Suprapubic skin (tissue), 4 donors: ENCODE data around the gene NXNL1. TPM values are rescaled to one million over a fixed set of nuclear protein-coding genes. Genes with fewer than 3 reads are reported as not detected.

Source experiments
- DNase-seq, 2 donors: peaks; one replicate each; pipeline ENCODE4 v3.0.0-alpha.2; 2019; ENCODE audit warnings: low spot score in 2 of 2
- H3K27ac ChIP-seq: fragments of 200-600 bp; sonication (generic); one replicate; pipeline ENCODE4 v1.5.1; 2019
- H3K27me3 ChIP-seq: fragments of 200-600 bp; sonication (generic); one replicate; pipeline ENCODE4 v1.5.1; 2019
- H3K36me3 ChIP-seq: fragments of 200-600 bp; sonication (generic); one replicate; pipeline ENCODE4 v1.5.1; 2019
- H3K4me1 ChIP-seq: fragments of 200-600 bp; sonication (generic); one replicate; pipeline ENCODE4 v1.5.1; 2019
- H3K4me3 ChIP-seq: fragments of 200-600 bp; sonication (generic); one replicate; pipeline ENCODE4 v1.5.1; 2019; ENCODE audit warnings: mild to moderate bottlenecking
- H3K9me3 ChIP-seq: fragments of 200-600 bp; sonication (generic); one replicate; pipeline ENCODE4 v1.5.1; 2019
- EP300 ChIP-seq: sonication (generic); formaldehyde crosslinking; IDR thresholded peaks from one replicate; pipeline ENCODE4 v1.6.1; 2017; ENCODE audit warnings: antibody characterized with exemption
- POLR2A ChIP-seq, 2 donors: fragments of 450-650 bp; IDR thresholded peaks; one replicate each; pipeline ENCODE4 v1.6.1; 2017; ENCODE audit warnings: antibody characterized with exemption in 2 of 2, mild to moderate bottlenecking in 2 of 2, moderate library complexity in 2 of 2
- POLR2AphosphoS5 ChIP-seq, 3 donors: sonication (generic); formaldehyde crosslinking; IDR thresholded peaks; one replicate each; pipeline ENCODE4 v1.6.1; 2017; ENCODE audit warnings: antibody characterized with exemption in 3 of 3
- WGBS: methylation state at CpG from one replicate; pipeline ENCODE4 v1.1.5; 2018; 5-methylcytosine and 5-hydroxymethylcytosine counted together
- total RNA-seq, 4 donors: library from RNA; depleted of rRNA; stranded (reverse); fragments of >200 nt; gene quantifications; one replicate each; pipeline ENCODE4 v1.1.0, GENCODE V29; 2016
- TF ChIP-seq, protein P1 (sequence below), 2 donors: fragments of 200-600 bp in 1 of 2; fragments of 450-650 bp in 1 of 2; sonication (generic) in 1 of 2; IDR thresholded peaks; one replicate each; pipeline ENCODE4 v1.5.1; 2016 to 2019; ENCODE audit warnings: antibody characterized with exemption in 2 of 2, mild to moderate bottlenecking in 1 of 2, moderate library complexity in 1 of 2

The NXNL1 gene
- total RNA-seq, 4 donors from 2014 or later = not detected

DNA sequence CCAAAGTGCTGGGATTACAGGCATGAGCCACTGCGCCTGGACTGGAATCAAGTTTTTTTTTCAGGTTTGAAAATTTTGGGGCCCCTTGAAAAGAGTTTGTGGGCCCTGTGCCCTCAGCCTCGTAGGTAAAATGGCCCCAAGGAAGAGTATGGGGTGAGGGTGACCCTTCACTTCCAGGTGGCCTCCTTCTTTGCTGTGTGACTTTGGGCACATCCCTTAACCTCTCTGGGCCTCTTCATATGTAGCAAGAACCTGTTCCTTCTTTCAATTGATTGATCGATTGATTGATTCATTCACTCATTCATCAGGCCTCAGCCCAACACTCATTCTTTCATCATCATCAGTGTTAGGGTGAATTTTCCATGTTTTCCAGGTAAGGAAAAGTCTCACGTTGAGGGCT is 8.9 kb downstream of the NXNL1 start:
- H3K36me3 ChIP-seq = no peaks in the 10 kb centered on the region
- peaks cover 30% of the 10 kb centered on the region for H3K4me1 ChIP-seq
- no peak for DNase-seq
- no peak overlapping the region for H3K4me3 ChIP-seq
- 80% methylated on average over 4 of the region's 4 CpGs for WGBS
- H3K9me3 ChIP-seq = no peaks in the 10 kb centered on the region
- H3K27me3 ChIP-seq = peaks cover 37% of the 10 kb centered on the region
- no peak overlapping the region for H3K27ac ChIP-seq
- TF ChIP-seq EP300 (no peak), POLR2AphosphoS5 (IDR thresholded peaks at IDR 0.05) (no peak), POLR2A (IDR thresholded peaks at IDR 0.05) (no peak)
- TF ChIP-seq, protein P1, sequence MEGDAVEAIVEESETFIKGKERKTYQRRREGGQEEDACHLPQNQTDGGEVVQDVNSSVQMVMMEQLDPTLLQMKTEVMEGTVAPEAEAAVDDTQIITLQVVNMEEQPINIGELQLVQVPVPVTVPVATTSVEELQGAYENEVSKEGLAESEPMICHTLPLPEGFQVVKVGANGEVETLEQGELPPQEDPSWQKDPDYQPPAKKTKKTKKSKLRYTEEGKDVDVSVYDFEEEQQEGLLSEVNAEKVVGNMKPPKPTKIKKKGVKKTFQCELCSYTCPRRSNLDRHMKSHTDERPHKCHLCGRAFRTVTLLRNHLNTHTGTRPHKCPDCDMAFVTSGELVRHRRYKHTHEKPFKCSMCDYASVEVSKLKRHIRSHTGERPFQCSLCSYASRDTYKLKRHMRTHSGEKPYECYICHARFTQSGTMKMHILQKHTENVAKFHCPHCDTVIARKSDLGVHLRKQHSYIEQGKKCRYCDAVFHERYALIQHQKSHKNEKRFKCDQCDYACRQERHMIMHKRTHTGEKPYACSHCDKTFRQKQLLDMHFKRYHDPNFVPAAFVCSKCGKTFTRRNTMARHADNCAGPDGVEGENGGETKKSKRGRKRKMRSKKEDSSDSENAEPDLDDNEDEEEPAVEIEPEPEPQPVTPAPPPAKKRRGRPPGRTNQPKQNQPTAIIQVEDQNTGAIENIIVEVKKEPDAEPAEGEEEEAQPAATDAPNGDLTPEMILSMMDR (IDR thresholded peaks at IDR 0.05) = no peak

DNA sequence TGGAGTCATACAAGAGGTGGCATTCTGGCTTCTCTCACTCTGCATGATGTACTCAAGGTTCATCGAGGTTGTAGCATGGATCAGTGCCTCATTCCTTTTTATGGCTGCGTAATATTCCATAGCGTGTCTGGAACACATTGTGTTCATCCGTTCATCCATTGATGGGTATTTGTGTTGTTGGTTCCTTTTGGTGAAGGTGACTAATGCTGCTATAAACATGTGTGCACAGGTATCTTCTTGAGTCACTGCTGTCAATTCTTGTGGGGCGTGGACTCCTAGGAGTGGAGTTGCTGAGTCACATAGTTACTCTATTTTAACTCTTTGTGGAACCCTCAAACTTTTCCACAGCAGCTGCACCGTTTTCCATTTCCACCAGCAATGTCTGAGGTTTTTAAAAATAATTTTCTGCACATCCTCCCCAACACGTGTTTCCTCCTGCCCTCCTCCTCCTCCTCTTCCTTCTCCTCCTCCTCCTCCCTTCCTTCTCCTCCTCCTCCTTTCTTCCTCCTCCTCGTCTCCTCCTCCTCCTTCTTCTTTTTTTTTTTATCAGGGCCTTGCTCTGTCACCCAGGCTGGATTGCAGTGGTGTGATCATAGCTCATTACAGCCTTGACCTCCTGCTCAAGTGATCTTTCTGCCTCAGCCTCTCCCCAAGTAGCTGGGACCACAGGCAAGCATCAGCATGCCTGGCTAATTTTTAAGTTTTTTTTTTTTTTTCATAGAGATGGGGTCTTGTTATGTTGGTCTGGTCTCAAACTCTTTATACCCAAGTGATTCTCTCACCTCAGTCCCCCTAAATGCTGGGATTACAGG is 10.3 kb downstream of the NXNL1 start:
- Histone ChIP-seq H3K4me3 (no peak overlapping the region), H3K36me3 (no peaks in the 10 kb centered on the region), H3K27ac (no peak overlapping the region), H3K4me1 (peaks cover 26% of the 10 kb centered on the region), H3K9me3 (no peaks in the 10 kb centered on the region), H3K27me3 (peaks cover 23% of the 10 kb centered on the region)
- peak in 1 of 3 donors; percentile 32 for TF ChIP-seq POLR2AphosphoS5 (IDR thresholded peaks at IDR 0.05)
- TF ChIP-seq, protein P1 (IDR thresholded peaks at IDR 0.05) = no peak
- TF ChIP-seq POLR2A (IDR thresholded peaks at IDR 0.05) = no peak
- TF ChIP-seq EP300 = no peak
- WGBS = 43% methylated on average over 8 of the region's 8 CpGs
- no peak for DNase-seq

DNA sequence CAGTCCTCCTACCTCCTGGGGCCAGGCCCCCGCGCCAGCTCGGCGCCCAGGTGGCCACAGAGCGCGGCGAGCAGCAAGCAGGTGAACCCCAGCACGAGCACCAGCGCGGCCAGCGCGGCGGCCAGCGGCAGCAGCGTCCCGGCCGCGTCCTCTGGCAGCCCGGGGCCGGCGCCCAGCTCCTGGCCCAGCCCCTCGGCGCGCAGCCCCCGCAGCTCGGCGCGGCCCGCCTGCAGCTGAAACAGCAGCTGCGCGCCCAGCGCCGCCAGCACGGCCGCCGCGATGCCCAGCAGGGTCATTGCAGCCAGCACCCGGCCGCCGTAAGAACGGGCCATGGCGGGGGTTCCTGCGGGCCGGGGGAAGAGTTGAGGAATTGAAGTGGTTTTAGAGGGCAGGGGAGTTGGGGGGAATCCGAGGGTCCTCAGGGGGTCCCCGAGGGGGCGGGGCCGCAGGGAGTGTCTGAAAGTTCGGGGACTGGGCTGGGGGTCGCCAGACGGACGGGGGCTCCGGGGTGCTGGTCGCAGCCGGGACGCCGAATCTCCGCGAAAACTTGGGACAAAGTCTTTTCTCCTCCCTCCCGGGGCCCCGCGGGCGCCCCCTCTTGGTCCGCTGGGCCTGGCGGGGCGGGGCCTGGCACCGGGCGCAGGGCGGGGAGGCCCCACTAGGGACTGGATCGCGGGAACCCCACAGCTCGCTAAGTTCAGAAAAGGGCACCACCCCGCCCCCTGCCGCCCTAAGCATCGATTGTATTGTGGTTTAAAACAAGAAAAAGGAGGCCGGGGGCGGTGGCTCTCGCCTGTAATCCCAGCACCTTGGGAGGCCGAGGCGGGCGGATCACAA is 12.4 kb downstream of the NXNL1 start, which contains the start of gene TMEM221:
Gene TMEM221 (minus strand): TSS at position 538 of the 837 bp plus-strand sequence. CDS start 206 bp downstream, at position 332.
- H3K27ac ChIP-seq = no peak within 1 kb of the TSS
- peaks cover 3% of the 10 kb centered on the region for H3K27me3 ChIP-seq
- WGBS = 4% methylated on average over 25 of the region's 81 CpGs
- H3K4me1 ChIP-seq = peaks cover 15% of the 10 kb centered on the region
- H3K9me3 ChIP-seq = no peaks in the 10 kb centered on the region
- no peak for TF ChIP-seq POLR2A (IDR thresholded peaks at IDR 0.05)
- TF ChIP-seq, protein P1 (IDR thresholded peaks at IDR 0.05) = peak in 1 of 2 donors; percentile 65
- peak within 1 kb of the TSS; percentile 51 for H3K4me3 ChIP-seq
- no peaks in the 10 kb centered on the region for H3K36me3 ChIP-seq
- DNase-seq = no peak

DNA sequence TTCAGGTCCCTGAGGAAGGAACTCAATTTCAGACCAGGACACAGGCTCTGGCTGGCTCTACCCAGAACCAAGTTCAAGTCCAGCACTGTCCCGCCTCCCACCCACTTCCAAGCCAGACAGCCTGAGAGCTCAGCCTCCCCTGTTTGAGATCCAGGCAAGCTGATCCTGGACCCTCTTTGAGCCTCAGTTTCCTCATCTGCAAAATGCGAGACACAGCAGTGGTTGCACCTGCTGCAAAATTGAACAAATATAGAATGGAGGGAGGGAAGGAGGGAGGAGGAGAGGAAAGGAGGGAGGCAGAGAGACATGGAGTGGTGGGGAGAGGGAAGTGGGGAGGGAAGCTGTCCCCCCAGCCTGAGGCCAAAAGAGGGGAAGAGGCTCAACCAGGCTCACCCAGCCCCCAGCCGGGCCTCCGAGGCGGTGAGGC is 13.0 kb downstream of the NXNL1 start:
- peaks cover 3% of the 10 kb centered on the region for H3K27me3 ChIP-seq
- no peak for DNase-seq
- H3K4me1 ChIP-seq = peaks cover 15% of the 10 kb centered on the region
- no peaks in the 10 kb centered on the region for H3K9me3 ChIP-seq
- no peak overlapping the region for H3K27ac ChIP-seq
- H3K4me3 ChIP-seq = peak overlapping the region; percentile 51
- TF ChIP-seq POLR2AphosphoS5 (IDR thresholded peaks at IDR 0.05) = no peak
- TF ChIP-seq, protein P1 (IDR thresholded peaks at IDR 0.05) = no peak
- TF ChIP-seq POLR2A (IDR thresholded peaks at IDR 0.05) = no peak
- no peak for TF ChIP-seq EP300
- H3K36me3 ChIP-seq = no peaks in the 10 kb centered on the region
- 38% methylated on average over 5 of the region's 5 CpGs for WGBS
